ENCODE data around the gene DHX16.

Gene DHX16

DNA sequence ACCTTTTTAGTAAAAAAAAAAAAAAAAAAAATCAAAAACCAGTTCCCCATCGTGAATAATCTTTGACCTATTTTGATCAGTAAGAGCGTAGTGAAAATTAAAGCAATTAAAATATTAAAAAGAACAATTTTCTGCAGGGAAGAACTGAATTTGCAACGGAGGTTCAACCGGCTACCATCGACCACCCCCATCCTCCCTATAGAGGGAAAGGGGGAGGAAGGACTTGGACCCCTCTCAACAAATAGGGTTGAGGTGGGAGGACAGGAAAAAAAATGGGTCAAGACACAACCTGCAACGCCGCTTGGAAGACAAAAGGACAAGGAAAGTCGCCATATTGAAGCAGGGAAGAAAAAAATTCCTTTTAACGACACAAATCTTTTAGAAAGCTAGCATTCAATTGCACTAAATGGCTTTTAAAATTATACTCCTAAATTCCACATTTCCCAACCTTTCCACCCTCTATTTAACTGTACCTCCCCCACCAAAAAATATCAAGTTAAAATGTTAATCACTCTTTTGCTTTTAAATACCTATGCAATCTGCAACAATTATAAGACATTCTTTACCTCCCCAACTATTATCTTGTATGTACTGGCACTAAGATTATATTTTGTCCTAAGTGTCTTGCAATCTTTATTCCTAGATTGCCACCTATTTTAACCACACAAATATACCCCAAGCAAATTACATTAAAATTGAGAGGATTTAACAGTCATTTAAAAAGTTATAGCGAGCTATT is 57.4 kb downstream of the DHX16 start:
- peak; percentile 38; the same call in 1 of the 2 replicates for TF ChIP-seq TCF12 (IDR thresholded peaks at IDR 0.05; ENCODE audit: low read depth)
- peak; percentile 31; the same call in 1 of the 2 replicates for TF ChIP-seq TAF1 (IDR thresholded peaks at IDR 0.05; ENCODE audit: low read depth)
- TF ChIP-seq REST (IDR thresholded peaks at IDR 0.05; ENCODE audit: low read depth) = no peak
- TF ChIP-seq CEBPB (IDR thresholded peaks at IDR 0.05) = peak; percentile 9; the same call in 1 of the 2 replicates
- 0 out of 2 replicates have a peak, but pooled peaks have one; percentile 73 for TF ChIP-seq YY1 (IDR thresholded peaks at IDR 0.05; ENCODE audit: low read depth)
- TF ChIP-seq FOXM1 (IDR thresholded peaks at IDR 0.05; ENCODE audit: borderline replicate concordance, low read depth) = no peak
- TF ChIP-seq CREB1 (IDR thresholded peaks at IDR 0.05; ENCODE audit: low read depth) = no peak

DNA sequence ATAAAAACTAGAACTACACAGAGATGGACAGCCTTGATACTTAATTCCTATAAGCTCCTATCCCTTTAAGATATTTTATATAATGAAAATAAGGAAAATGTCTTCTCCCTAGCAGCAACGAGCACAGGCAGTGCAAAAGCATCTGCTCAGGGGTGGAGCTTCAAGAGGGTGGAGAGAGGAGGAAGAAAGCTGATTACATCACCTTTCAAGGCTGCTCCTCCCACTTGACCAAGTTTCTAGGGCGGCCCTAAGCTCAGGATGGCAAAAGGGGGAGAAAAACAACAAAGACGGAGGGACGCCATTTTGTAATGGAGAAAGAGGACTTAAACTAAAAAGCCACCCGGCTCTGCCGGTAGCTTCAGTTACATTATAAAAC is 58.0 kb downstream of the DHX16 start:
- no peak for TF ChIP-seq EGR1 (IDR thresholded peaks at IDR 0.05)
- 0 out of 2 replicates have a peak, but pooled peaks have one; percentile 5 for TF ChIP-seq EP300 (IDR thresholded peaks at IDR 0.05; ENCODE audit: borderline replicate concordance)
- TF ChIP-seq YY1 (IDR thresholded peaks at IDR 0.05; ENCODE audit: low read depth) = peak; percentile 84

GRCh38 chr6:30614044-30614842 is 58.6 kb downstream of the DHX16 start:
- TF ChIP-seq TCF12 (IDR thresholded peaks at IDR 0.05; ENCODE audit: low read depth) (no peak), EP300 (IDR thresholded peaks at IDR 0.05; ENCODE audit: borderline replicate concordance) (0 out of 2 replicates have a peak, but pooled peaks have one; percentile 4)

DNA sequence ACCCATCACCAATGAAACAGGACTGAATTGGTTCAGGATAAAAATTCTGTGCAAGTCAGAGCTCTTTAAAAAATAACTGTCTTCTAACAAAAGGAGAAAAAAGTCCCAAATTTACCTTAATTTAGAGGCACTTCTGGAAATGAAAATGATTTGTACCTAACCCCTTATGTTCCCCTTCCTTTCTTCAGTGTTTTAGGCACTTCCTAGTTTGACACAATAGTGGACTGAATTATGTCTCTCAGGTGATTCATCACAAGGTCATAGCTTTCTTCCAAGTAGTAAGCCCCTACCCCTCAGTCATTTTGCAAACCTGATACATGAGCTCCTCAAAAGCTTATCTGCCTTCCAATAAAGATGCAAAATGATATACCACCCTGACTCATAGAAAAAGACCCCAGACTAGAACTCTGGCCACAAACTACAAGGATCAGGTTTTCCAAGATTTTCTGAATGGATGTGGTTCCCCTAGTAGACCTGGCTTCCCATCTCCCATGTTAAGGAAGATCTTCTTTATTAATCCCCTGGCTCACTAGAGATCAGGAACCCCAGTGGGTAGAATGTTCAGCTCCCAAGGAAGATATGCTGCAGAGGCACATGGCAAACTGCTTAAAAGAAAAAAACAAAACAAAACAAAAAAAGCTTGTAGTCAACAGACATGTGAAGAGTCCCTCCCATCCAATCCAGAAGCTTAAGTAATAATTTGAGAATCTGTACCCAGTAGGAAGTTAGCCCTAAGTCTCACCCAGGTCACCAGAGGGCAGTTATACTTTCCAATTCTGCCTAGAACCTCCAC is 59.4 kb downstream of the DHX16 start:
- TF ChIP-seq YY1 (IDR thresholded peaks at IDR 0.05; ENCODE audit: low read depth) (no peak), CREB1 (IDR thresholded peaks at IDR 0.05; ENCODE audit: low read depth) (no peak), EP300 (IDR thresholded peaks at IDR 0.05; ENCODE audit: borderline replicate concordance) (no peak), TAF1 (IDR thresholded peaks at IDR 0.05; ENCODE audit: low read depth) (no peak), CEBPB (IDR thresholded peaks at IDR 0.05) (no peak), ZBTB7A (IDR thresholded peaks at IDR 0.05; ENCODE audit: low read depth) (no peak), REST (IDR thresholded peaks at IDR 0.05; ENCODE audit: low read depth) (no peak), TEAD4 (IDR thresholded peaks at IDR 0.05) (no peak), EGR1 (IDR thresholded peaks at IDR 0.05) (no peak), MAX (IDR thresholded peaks at IDR 0.05) (no peak), FOXM1 (IDR thresholded peaks at IDR 0.05; ENCODE audit: borderline replicate concordance, low read depth) (no peak), NFIC (IDR thresholded peaks at IDR 0.05) (no peak), TCF12 (IDR thresholded peaks at IDR 0.05; ENCODE audit: low read depth) (no peak), USF1 (IDR thresholded peaks at IDR 0.05) (no peak)

GRCh38 chr6:30612687-30613248 is 60.0 kb downstream of the DHX16 start:
- no peak for TF ChIP-seq REST (IDR thresholded peaks at IDR 0.05; ENCODE audit: low read depth)
- TF ChIP-seq RAD21 (IDR thresholded peaks at IDR 0.05; ENCODE audit: low read depth) = no peak
- no peak for TF ChIP-seq EP300 (IDR thresholded peaks at IDR 0.05; ENCODE audit: borderline replicate concordance)
- TF ChIP-seq TEAD4 (IDR thresholded peaks at IDR 0.05) = peak; percentile 63; the same call in 1 of the 2 replicates
